DND-41 (cell line): ENCODE results near the gene LGR6.

ENCODE experiments used
- ATAC-seq: fragments of 200-7000 bp; cut with Tn5 transposase; 3 replicates; pipeline ENCODE4 v1.9.1; 2021; ENCODE audit warnings: low read depth; ENCODE audit not compliant: insufficient read depth
- DNase-seq: peaks from one replicate; pipeline ENCODE4 v3.0.0-alpha.2; 2020
- H2AFZ ChIP-seq: 2 replicates; pipeline ENCODE4 v1.6.0; 2012; ENCODE audit warnings: low read depth, low read length
- H3K27ac ChIP-seq: 2 replicates; pipeline ENCODE4 v1.5.1; 2012; ENCODE audit warnings: low read length, inconsistent platforms
- H3K27me3 ChIP-seq: fragments of 200-600 bp; sonication (generic); 2 replicates; pipeline ENCODE4 v1.6.0; 2012; ENCODE audit warnings: low read length, mild to moderate bottlenecking, inconsistent platforms; ENCODE audit not compliant: insufficient read depth, poor library complexity
- H3K36me3 ChIP-seq: 2 replicates; pipeline ENCODE4 v1.5.1; 2012; ENCODE audit warnings: low read length, inconsistent platforms; ENCODE audit not compliant: insufficient read depth
- H3K4me1 ChIP-seq: 2 replicates; pipeline ENCODE4 v1.5.1; 2012; ENCODE audit warnings: mild to moderate bottlenecking, low read length; ENCODE audit not compliant: insufficient read depth
- H3K4me2 ChIP-seq: 2 replicates; pipeline ENCODE4 v1.6.0; 2012; ENCODE audit warnings: mild to moderate bottlenecking, moderate library complexity, low read length, inconsistent platforms; ENCODE audit not compliant: insufficient read depth
- H3K4me3 ChIP-seq, 2 experiments: fragments of 200-600 bp in 1 of 2; shearing (Covaris generic) in 1 of 2; 2 replicates each; pipeline ENCODE4 v1.5.1; 2012 to 2016; ENCODE audit warnings: inconsistent platforms in 2 of 2, low read length in 2 of 2, mild to moderate bottlenecking in 2 of 2, low read depth in 1 of 2, moderate library complexity in 1 of 2
- H3K79me2 ChIP-seq: 2 replicates; pipeline ENCODE4 v1.6.0; 2012; ENCODE audit warnings: low read length, inconsistent platforms; ENCODE audit not compliant: insufficient read depth
- H3K9ac ChIP-seq: 2 replicates; pipeline ENCODE4 v1.6.0; 2012; ENCODE audit warnings: low read depth, mild to moderate bottlenecking, inconsistent platforms, low read length, moderate library complexity
- H3K9me3 ChIP-seq: 2 replicates; pipeline ENCODE4 v1.5.1; 2012; ENCODE audit warnings: low read length, moderate library complexity, mild to moderate bottlenecking, inconsistent platforms; ENCODE audit not compliant: insufficient read depth, severe bottlenecking
- H4K20me1 ChIP-seq: 2 replicates; pipeline ENCODE4 v1.6.0; 2012; ENCODE audit warnings: low read length; ENCODE audit not compliant: insufficient read depth
- CTCF ChIP-seq: IDR thresholded peaks from 2 replicates; pipeline ENCODE4 v1.5.1; 2012; ENCODE audit warnings: borderline replicate concordance, low read length, moderate library complexity, mild to moderate bottlenecking; ENCODE audit not compliant: poor library complexity, severe bottlenecking; ENCODE audit errors: extremely low read depth
- EZH2 ChIP-seq: IDR thresholded peaks from 3 replicates; pipeline ENCODE4 v1.6.1; 2012; ENCODE audit warnings: borderline replicate concordance, low read depth, mild to moderate bottlenecking, moderate library complexity, low read length, inconsistent platforms; ENCODE audit not compliant: severe bottlenecking

The LGR6 gene

GRCh38 chr1:202149566-202149965, 44.0 kb upstream of the LGR6 start:
- Histone ChIP-seq H4K20me1 (no peaks in the 10 kb centered on the region), H3K9ac (no peak overlapping the region), H3K79me2 (peaks cover 7% of the 10 kb centered on the region), H3K27me3 (no peaks in the 10 kb centered on the region), H3K4me1 (peaks cover 14% of the 10 kb centered on the region), H3K4me3 (no peak overlapping the region), H3K36me3 (peaks cover 65% of the 10 kb centered on the region), H3K27ac (no peak overlapping the region), H3K9me3 (no peaks in the 10 kb centered on the region), H2AFZ (no peak overlapping the region), H3K4me2 (no peak overlapping the region)
- DNase-seq: no peak
- no peak for ATAC-seq
- no peak for TF ChIP-seq CTCF
- TF ChIP-seq EZH2: no peak

- Histone ChIP-seq H3K79me2 (peaks cover 1% of the 10 kb centered on the region; the same call in 1 of the 2 replicates), H3K36me3 (peaks cover 71% of the 10 kb centered on the region), H4K20me1 (no peaks in the 10 kb centered on the region), H3K9me3 (no peaks in the 10 kb centered on the region), H2AFZ (no peak overlapping the region), H3K9ac (no peak overlapping the region), H3K4me1 (peaks cover 9% of the 10 kb centered on the region), H3K4me3 (no peak overlapping the region), H3K27ac (no peak overlapping the region), H3K4me2 (no peak overlapping the region), H3K27me3 (no peaks in the 10 kb centered on the region)
- ATAC-seq: no peak
- TF ChIP-seq CTCF (no peak), EZH2 (no peak)
- no peak for DNase-seq
Observed at GRCh38 chr1:202150187-202150586, 43.4 kb upstream of the LGR6 start.

GRCh38 chr1:202150602-202151001, 43.0 kb upstream of the LGR6 start:
- ATAC-seq: no peak
- no peak for DNase-seq

More at GRCh38 chr1:202150602-202151001, 43.0 kb upstream of the LGR6 start:
- Histone ChIP-seq H3K79me2 (no peaks in the 10 kb centered on the region), H4K20me1 (no peaks in the 10 kb centered on the region), H3K36me3 (peaks cover 76% of the 10 kb centered on the region), H3K4me2 (no peak overlapping the region), H2AFZ (no peak overlapping the region), H3K9me3 (no peaks in the 10 kb centered on the region), H3K27me3 (no peaks in the 10 kb centered on the region), H3K9ac (no peak overlapping the region), H3K27ac (no peak overlapping the region), H3K4me3 (no peak overlapping the region), H3K4me1 (peaks cover 5% of the 10 kb centered on the region)
- TF ChIP-seq CTCF: no peak
- TF ChIP-seq EZH2: no peak
